Gastroesophageal sphincter (tissue), 4 donors: ENCODE measurements around the gene SMC6. TPM values are rescaled to one million over a fixed set of nuclear protein-coding genes. Genes with fewer than 3 reads are reported as not detected.

Experiments
- ATAC-seq: fragments of 150-250 bp; one replicate; pipeline ENCODE4 v1.9.1; 2016; ENCODE audit warnings: mild to moderate bottlenecking, moderate library complexity
- H3K27ac ChIP-seq, 4 donors: fragments of 200-600 bp; sonication (generic) in 3 of 4; 1 replicate in 3 of 4; 2 replicates in 1 of 4; pipeline ENCODE4 v1.5.1; 2016 to 2019
- H3K27me3 ChIP-seq: fragments of 200-600 bp; sonication (generic); one replicate; pipeline ENCODE4 v1.5.1; 2019
- H3K36me3 ChIP-seq, 2 donors: fragments of 200-600 bp; sonication (generic); one replicate each; pipeline ENCODE4 v1.5.1; 2019; ENCODE audit warnings: control low read depth in 1 of 2
- H3K4me1 ChIP-seq, 3 donors: fragments of 200-600 bp; sonication (generic); 1 replicate in 2 of 3; 2 replicates in 1 of 3; pipeline ENCODE4 v1.5.1; 2016 to 2019; ENCODE audit warnings: control low read depth in 2 of 3
- H3K4me3 ChIP-seq, 2 donors: fragments of 200-600 bp; sonication (generic); one replicate each; pipeline ENCODE4 v1.5.1; 2019; ENCODE audit warnings: mild to moderate bottlenecking in 1 of 2, moderate library complexity in 1 of 2
- H3K9me3 ChIP-seq, 3 donors: fragments of 200-600 bp; sonication (generic); one replicate each; pipeline ENCODE4 v1.5.1; 2017 to 2019; ENCODE audit warnings: control low read depth in 2 of 3
- CTCF ChIP-seq, 4 experiments: fragments of 200-600 bp in 2 of 4; fragments of 450-650 bp in 2 of 4; sonication (generic) in 1 of 4; IDR thresholded peaks; one replicate each; pipeline ENCODE4 v1.5.1; 2017 to 2019; ENCODE audit warnings: antibody characterized with exemption in 4 of 4, mild to moderate bottlenecking in 2 of 4, moderate library complexity in 2 of 4
- EP300 ChIP-seq: sonication (generic); formaldehyde crosslinking; IDR thresholded peaks from one replicate; pipeline ENCODE4 v1.6.1; 2017; ENCODE audit warnings: antibody characterized with exemption, mild to moderate bottlenecking
- POLR2A ChIP-seq, 2 donors: fragments of 450-650 bp; IDR thresholded peaks; one replicate each; pipeline ENCODE4 v1.6.1; 2017; ENCODE audit warnings: antibody characterized with exemption in 2 of 2, mild to moderate bottlenecking in 2 of 2, moderate library complexity in 1 of 2
- POLR2AphosphoS5 ChIP-seq: sonication (generic); formaldehyde crosslinking; IDR thresholded peaks from one replicate; pipeline ENCODE4 v1.6.1; 2017; ENCODE audit warnings: antibody characterized with exemption
- WGBS, 2 donors: methylation state at CpG; one replicate each; pipeline ENCODE4 v1.1.5; 2018; ENCODE audit warnings: low coverage in 1 of 2; 5-methylcytosine and 5-hydroxymethylcytosine counted together
- total RNA-seq, 4 donors: library from RNA; depleted of rRNA; stranded (reverse); fragments of >200 nt; gene quantifications; one replicate each; pipeline ENCODE4 v1.1.0, GENCODE V29; 2016

The SMC6 gene
- total RNA-seq, 4 donors from 2014 or later = 11.2 to 16.7 (median 14.1) TPM

- H3K9me3 ChIP-seq = no peaks in the 10 kb centered on the region
- 53 to 79% methylated on average over 3 of the region's 3 CpGs for WGBS, 2 donors
- ATAC-seq = no peak
- H3K4me3 ChIP-seq = no peak overlapping the region
- no peaks in the 10 kb centered on the region for H3K36me3 ChIP-seq
- H3K27me3 ChIP-seq = peaks cover 3% of the 10 kb centered on the region
- H3K27ac ChIP-seq = no peak overlapping the region
- H3K4me1 ChIP-seq = no peaks in the 10 kb centered on the region
- TF ChIP-seq EP300 (no peak), POLR2AphosphoS5 (no peak), POLR2A (IDR thresholded peaks at IDR 0.05) (no peak), CTCF (IDR thresholded peaks at IDR 0.05) (no peak)
Observed at GRCh38 chr2:17786727-17787126, 33.1 kb upstream of the SMC6 start.

- H3K27ac ChIP-seq = no peak overlapping the region
- no peak overlapping the region for H3K4me3 ChIP-seq
- peaks cover 0 to 14% of the 10 kb centered on the region in 2 donors for H3K36me3 ChIP-seq
- no peaks in the 10 kb centered on the region for H3K4me1 ChIP-seq
- H3K9me3 ChIP-seq = no peaks in the 10 kb centered on the region
- TF ChIP-seq CTCF (IDR thresholded peaks at IDR 0.05) = no peak
- no peak for TF ChIP-seq POLR2A (IDR thresholded peaks at IDR 0.05)
- no peak for TF ChIP-seq EP300
- no peak for TF ChIP-seq POLR2AphosphoS5
- H3K27me3 ChIP-seq = no peaks in the 10 kb centered on the region
- 33 to 78% methylated on average over 1 of the region's 1 CpG for WGBS, 2 donors
- ATAC-seq = no peak
Observed at GRCh38 chr2:17781482-17781881, 27.9 kb upstream of the SMC6 start.

- TF ChIP-seq CTCF (IDR thresholded peaks at IDR 0.05) = no peak
- no peak for TF ChIP-seq POLR2AphosphoS5
- no peak for TF ChIP-seq EP300
- no peak for TF ChIP-seq POLR2A (IDR thresholded peaks at IDR 0.05)
- no peak for ATAC-seq
- 83 to 89% methylated on average over 1 of the region's 1 CpG for WGBS, 2 donors
Observed at GRCh38 chr2:17780546-17780945, 26.9 kb upstream of the SMC6 start.

GRCh38 chr2:17772532-17772931 is 18.9 kb upstream of the SMC6 start:
- Histone ChIP-seq H3K4me3 (no peak overlapping the region), H3K27me3 (no peaks in the 10 kb centered on the region), H3K36me3 (no peaks in the 10 kb centered on the region), H3K4me1 (no peaks in the 10 kb centered on the region), H3K9me3 (no peaks in the 10 kb centered on the region), H3K27ac (no peak overlapping the region)
- WGBS, 2 donors = 86 to 90% methylated on average over 2 of the region's 2 CpGs
- no peak for ATAC-seq
- no peak for TF ChIP-seq CTCF (IDR thresholded peaks at IDR 0.05)
- TF ChIP-seq POLR2AphosphoS5 = no peak
- TF ChIP-seq EP300 = no peak
- no peak for TF ChIP-seq POLR2A (IDR thresholded peaks at IDR 0.05)

More at GRCh38 chr2:17780546-17780945, 26.9 kb upstream of the SMC6 start:
- Histone ChIP-seq H3K9me3 (no peaks in the 10 kb centered on the region), H3K4me1 (no peaks in the 10 kb centered on the region), H3K27ac (no peak overlapping the region), H3K27me3 (no peaks in the 10 kb centered on the region), H3K36me3 (peaks cover 0 to 14% of the 10 kb centered on the region in 2 donors), H3K4me3 (no peak overlapping the region)

- H3K4me3 ChIP-seq = no peak overlapping the region
- H3K27ac ChIP-seq = no peak overlapping the region
- no peaks in the 10 kb centered on the region for H3K9me3 ChIP-seq
- no peaks in the 10 kb centered on the region for H3K27me3 ChIP-seq
- no peak for TF ChIP-seq CTCF (IDR thresholded peaks at IDR 0.05)
- no peak for TF ChIP-seq EP300
- no peak for TF ChIP-seq POLR2A (IDR thresholded peaks at IDR 0.05)
- TF ChIP-seq POLR2AphosphoS5 = no peak
- no peaks in the 10 kb centered on the region for H3K4me1 ChIP-seq
- no peaks in the 10 kb centered on the region for H3K36me3 ChIP-seq
- WGBS, 2 donors = 77 to 88% methylated on average over 2 of the region's 2 CpGs
- no peak for ATAC-seq
Observed at GRCh38 chr2:17771956-17772355, 18.3 kb upstream of the SMC6 start.
